Cardiac septum (tissue), 1 donor: ENCODE measurements around the gene YBEY. TPM values are rescaled to one million over a fixed set of nuclear protein-coding genes. Genes with fewer than 3 reads are reported as not detected.

Source experiments
- DNase-seq: peaks from one replicate; pipeline ENCODE4 v3.0.0-alpha.2; 2020; ENCODE audit warnings: low spot score
- intact Hi-C: fragments of 100-400 bp; cut with DNase I; formaldehyde crosslinking; loops from one replicate; pipeline ENCODE4 v1.14.0; 2022
- total RNA-seq: library from RNA; stranded (reverse); fragmentation: NEBNext Ultra II Directional; extraction: Animal tissue kit (Norgen Biotek cat#: 25700); gene quantifications from one replicate; pipeline ENCODE4 v1.2.1, GENCODE V29; 2021
- donor health status: DM: no; HTN: no; CAD: no.

The YBEY gene
- total RNA-seq, 1 donor from 2014 or later: 14.1 TPM

DNA sequence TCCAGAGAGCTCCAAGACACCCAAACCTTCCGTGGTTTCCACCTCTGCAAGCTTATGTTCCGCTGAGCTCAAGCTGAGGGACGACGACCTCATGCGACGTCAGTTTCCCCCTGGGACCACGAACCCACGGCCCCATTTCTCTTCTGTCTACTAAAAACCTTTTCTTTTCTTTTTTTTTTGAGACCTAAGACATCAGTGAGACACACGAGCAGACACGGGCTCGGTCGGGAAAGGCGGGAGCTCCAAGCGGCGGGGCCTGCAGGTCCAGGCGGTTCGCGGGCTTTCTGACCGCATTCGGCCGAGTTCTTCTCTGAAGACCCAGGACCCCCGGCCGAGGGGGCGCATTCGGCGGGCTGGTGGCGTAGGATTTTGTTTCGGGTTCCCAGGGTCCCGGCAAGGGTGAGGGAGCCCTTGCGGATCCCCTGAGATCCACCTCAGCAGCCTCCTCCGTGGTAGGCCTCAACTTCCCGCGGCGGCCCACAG lies 37.1 kb downstream of the YBEY start:
- intact Hi-C loops: loop anchor here (10.0 kb wide), 1 partner anchor 348 kb away; no protein-coding TSS in a partner anchor
- DNase-seq: no peak

GRCh38 chr21:46323710-46324389 lies 37.7 kb downstream of the YBEY start, which contains the start of the genes C21orf58 and PCNT:
Gene C21orf58, minus strand, starts transcription at chr21:46323870. Its CDS starts 1,132 bp downstream, at chr21:46322738.
Gene PCNT, plus strand, starts transcription at chr21:46324156. Its CDS starts 73 bp downstream, at chr21:46324229.
- intact Hi-C loops: loop anchor here (2.0 to 10.0 kb wide), 2 partner anchors 37 to 349 kb away; partner anchors contain the start of gene YBEY
- peak; percentile 99 for DNase-seq

DNA sequence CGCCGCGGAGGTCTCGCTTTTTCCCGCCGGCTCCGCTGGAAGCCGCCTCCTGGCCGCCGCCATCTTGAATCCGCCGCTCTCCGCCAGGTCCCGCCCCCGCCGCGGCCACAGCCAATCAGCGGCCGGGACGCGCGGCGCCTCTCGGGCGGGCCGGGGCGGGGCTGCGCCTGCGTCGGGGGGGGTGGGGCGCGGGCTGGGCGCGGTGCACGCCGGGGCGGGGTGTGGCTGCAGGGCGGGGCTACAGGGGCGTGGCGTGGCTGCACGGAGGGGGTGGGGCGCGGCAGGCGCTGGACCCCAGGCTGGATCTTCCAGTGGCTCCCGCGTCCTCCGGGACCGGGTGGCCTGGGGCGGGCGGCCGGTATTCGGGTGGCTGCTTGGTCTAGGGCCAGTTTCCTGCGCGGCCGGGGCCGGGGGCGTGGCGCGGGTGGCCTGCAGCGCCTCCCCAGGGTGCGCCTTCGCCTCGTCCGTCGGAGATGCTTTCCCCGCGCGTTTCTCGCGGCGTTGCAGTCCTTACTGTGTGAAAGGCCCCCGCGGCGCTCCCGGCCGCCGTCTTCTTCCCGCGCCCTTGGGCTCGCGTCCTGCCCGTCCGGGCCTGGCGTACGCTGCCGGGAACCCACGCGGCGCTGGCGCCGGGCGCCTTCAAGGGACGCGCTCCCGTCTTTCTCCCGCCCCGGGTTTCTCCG lies 38.4 kb downstream of the YBEY start:
- intact Hi-C loops: loop anchor here (2.0 to 10.0 kb wide), 2 partner anchors 38 to 350 kb away; partner anchors contain the start of gene YBEY
- DNase-seq: peak; percentile 95

DNA sequence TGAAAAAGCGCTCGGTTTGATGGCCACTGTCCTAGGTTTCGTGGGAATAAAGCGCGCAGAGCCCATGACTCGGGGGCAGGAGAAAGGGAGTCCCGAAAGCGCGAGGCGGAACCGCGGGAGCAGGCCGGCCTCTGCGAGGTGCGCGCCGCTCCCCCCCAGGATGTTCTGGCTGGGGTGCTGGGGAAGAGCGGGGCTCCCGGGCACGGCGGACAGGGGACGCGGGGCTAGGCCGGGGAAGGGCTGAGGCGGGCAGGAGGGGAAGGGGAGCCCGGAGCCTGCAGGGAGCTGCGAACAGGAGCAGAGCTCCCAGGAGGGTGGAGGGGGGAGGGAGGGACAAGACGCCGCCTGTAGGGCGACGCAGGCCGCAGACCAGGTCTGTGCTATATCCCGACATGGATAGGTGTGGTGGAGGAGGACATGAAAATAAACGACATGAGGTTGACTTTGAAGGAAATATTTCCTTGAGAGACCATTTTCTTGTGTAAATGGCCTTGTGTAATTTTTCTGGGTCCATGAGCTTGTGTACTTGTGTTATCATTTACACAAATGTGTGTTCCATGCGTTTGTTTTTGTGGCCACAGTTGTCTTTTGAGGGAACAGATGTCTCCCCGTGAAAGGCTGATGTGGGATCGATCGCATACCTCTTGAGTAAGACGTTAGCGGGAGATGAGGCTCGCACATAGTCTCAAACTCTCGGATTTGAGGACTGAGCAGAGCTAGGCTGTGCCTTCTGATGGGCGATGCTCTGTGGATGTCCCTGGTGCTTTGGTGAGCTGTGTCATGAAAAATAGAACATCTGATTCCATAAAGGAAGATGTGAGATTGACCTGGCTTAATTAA lies 39.2 kb downstream of the YBEY start:
- no peak for DNase-seq
- intact Hi-C loops: loop anchor here (2.0 to 10.0 kb wide), 2 partner anchors 38 to 350 kb away; partner anchors contain the start of gene YBEY

GRCh38 chr21:46326110-46326703 lies 40.1 kb downstream of the YBEY start:
- intact Hi-C loops: loop anchor here (10.0 kb wide), 1 partner anchor 351 kb away; no protein-coding TSS in a partner anchor
- no peak for DNase-seq

DNA sequence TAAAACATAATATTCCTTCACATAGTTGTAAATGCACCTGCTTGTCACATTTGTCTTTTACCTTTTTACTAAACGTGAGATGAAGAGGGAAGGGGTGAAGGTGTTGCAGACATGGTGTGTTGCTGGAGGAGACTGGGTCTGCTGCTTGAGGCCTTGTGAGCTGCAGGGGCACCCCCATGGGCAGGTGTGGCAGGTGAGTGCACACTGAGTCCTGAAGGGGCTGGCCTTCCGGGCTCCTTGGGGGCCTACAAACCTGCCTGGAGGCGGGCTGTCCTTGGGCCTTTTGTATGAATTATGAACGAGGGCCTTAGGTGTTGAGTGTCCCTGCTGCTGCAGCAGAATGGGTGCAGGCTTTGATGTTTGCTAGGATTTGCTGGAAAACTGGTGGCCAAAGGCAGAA lies 41.6 kb downstream of the YBEY start:
- DNase-seq: no peak
- intact Hi-C loops: loop anchor here (10.0 kb wide), 1 partner anchor 353 kb away; no protein-coding TSS in a partner anchor

- no peak for DNase-seq
- intact Hi-C loops: loop anchor here (10.0 kb wide), 1 partner anchor 353 kb away; no protein-coding TSS in a partner anchor
Measured at GRCh38 chr21:46328151-46328550, 42.0 kb downstream of the YBEY start.

GRCh38 chr21:46329796-46330195 lies 43.7 kb downstream of the YBEY start:
- no peak for DNase-seq
- intact Hi-C loops: loop anchor here (10.0 kb wide), 1 partner anchor 355 kb away; no protein-coding TSS in a partner anchor

- DNase-seq: no peak
- intact Hi-C loops: no loop called here
Measured at GRCh38 chr21:46334351-46335140, 48.4 kb downstream of the YBEY start.

GRCh38 chr21:46336603-46337002 lies 50.5 kb downstream of the YBEY start:
- intact Hi-C loops: no loop called here

GRCh38 chr21:46340998-46341397 lies 54.9 kb downstream of the YBEY start:
- DNase-seq: no peak

More at GRCh38 chr21:46336603-46337002, 50.5 kb downstream of the YBEY start:
- no peak for DNase-seq

GRCh38 chr21:46344219-46344915 lies 58.2 kb downstream of the YBEY start:
- DNase-seq: no peak
- intact Hi-C loops: no loop called here

More at GRCh38 chr21:46340998-46341397, 54.9 kb downstream of the YBEY start:
- intact Hi-C loops: no loop called here

DNA sequence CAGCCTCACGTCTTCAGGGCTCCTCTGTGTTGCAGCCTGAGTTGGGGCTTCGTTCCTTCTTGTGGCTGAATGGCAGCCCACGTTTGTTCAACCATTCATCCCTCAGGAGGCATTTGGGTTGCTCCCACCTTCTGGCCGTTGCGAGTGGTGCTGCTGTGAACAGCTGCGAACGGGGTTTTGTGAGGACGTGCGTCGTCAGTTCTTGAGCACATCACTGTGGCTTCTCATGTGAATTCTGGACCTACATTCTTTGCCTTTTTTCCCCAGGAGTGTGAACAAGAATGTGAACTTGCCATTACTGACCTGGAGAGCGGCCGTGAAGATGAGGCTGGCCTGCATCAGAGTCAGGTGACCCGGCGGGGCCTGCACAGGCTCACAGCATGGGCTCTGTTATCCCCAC lies 59.7 kb downstream of the YBEY start:
- DNase-seq: no peak
- intact Hi-C loops: no loop called here

DNA sequence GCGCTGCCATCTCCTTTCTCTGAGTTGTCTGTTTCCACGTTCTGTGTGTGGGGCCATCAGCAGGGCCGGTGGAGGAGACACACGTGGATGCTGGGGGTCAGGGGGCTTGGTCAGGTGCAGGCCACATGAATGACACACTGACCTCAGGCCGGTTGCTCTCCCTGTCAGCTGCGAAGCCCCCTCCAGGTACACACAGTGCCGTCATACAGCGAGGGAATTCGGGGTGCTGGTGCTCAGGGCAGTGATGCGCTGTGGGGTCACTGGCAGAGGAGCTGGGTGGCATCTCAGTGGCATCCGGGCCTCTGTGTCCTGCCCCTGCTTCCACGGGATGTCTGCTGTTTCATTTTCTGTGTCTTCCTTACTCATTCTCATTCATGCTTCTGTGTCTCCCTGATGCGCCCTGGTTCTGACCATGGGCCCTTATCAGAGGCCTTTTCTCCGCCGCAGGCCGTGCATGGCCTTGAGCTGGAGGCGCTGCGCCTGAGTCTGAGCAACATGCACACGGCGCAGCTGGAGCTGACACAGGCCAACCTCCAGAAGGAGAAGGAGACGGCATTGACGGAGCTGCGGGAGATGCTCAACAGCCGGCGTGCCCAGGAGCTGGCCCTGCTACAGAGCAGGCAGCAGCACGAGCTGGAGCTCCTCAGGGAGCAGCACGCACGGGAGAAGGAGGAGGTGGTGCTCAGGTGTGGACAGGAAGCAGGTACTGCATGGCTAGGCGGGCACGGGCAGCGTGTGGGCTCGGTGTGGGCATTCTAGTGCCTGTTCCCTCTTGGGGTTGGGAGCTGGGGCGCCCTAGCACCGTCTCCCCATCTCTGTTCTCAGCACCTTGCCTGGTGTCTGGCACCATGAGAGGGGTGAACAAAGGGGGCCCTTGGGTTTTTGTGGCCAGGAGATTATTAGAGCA lies 60.4 kb downstream of the YBEY start:
- no peak for DNase-seq
- intact Hi-C loops: no loop called here

GRCh38 chr21:46347203-46347550 lies 61.0 kb downstream of the YBEY start:
- no peak for DNase-seq
- intact Hi-C loops: no loop called here
